ENCODE results near the gene CWC22.

CWC22 gene

DNA sequence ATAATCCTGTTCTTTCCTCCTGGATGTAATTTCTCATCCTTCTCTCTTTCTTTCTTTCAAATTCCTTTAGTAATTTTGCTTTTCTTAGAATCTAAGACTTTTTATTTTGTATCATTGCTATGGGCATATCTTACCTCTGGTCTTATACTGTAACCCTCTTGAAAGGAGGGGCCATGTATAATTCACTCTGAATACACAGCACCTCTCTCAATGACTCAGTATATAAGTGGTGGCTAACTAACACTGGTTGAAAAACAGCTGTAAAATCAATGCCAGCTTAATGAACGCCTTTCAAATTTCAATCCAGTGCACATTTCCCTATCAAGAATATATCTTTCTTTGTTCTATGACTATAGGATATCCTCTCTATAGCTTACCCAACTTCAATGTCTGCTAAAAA is 53.7 kb downstream of the CWC22 start:
- no peak for DNase-seq (ENCODE audit: low spot score)
- peaks cover 91% of the 10 kb centered on the region for H3K36me3 ChIP-seq (ENCODE audit: low read depth)
- H3K27me3 ChIP-seq (ENCODE audit: insufficient read depth, poor library complexity, severe bottlenecking): no peaks in the 10 kb centered on the region
- no peak overlapping the region for H3K4me3 ChIP-seq (ENCODE audit: severe bottlenecking)
- no peaks in the 10 kb centered on the region for H3K4me1 ChIP-seq (ENCODE audit: insufficient read depth, poor library complexity, severe bottlenecking)
- ATAC-seq (ENCODE audit: low read depth): no peak
- TF ChIP-seq, protein P1, sequence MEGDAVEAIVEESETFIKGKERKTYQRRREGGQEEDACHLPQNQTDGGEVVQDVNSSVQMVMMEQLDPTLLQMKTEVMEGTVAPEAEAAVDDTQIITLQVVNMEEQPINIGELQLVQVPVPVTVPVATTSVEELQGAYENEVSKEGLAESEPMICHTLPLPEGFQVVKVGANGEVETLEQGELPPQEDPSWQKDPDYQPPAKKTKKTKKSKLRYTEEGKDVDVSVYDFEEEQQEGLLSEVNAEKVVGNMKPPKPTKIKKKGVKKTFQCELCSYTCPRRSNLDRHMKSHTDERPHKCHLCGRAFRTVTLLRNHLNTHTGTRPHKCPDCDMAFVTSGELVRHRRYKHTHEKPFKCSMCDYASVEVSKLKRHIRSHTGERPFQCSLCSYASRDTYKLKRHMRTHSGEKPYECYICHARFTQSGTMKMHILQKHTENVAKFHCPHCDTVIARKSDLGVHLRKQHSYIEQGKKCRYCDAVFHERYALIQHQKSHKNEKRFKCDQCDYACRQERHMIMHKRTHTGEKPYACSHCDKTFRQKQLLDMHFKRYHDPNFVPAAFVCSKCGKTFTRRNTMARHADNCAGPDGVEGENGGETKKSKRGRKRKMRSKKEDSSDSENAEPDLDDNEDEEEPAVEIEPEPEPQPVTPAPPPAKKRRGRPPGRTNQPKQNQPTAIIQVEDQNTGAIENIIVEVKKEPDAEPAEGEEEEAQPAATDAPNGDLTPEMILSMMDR (IDR thresholded peaks at IDR 0.05; ENCODE audit: poor library complexity, severe bottlenecking): no peak
- H3K27ac ChIP-seq (ENCODE audit: poor library complexity, severe bottlenecking): no peak overlapping the region
- H3K9me3 ChIP-seq (ENCODE audit: severe bottlenecking): no peaks in the 10 kb centered on the region

DNA sequence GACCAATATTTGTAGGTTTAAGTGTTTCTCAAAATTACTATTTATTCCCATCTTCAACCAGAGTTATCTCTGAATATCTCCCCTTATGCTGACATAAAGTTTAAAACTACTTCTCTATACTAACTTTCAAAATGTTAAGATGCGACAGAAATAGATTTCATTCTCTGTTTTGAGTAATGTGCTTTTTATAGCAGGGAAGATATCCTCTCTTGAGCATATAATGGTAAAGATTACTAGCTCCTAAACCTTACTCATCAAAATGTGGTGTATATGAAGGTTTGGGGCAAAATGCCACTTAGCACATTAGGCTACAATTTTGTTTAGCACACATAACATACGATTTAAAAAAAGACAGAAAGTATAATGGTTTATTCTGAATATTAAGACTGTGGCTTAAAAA is 54.4 kb downstream of the CWC22 start:
- H3K4me3 ChIP-seq (ENCODE audit: severe bottlenecking): no peak overlapping the region
- TF ChIP-seq, protein P1 (IDR thresholded peaks at IDR 0.05; ENCODE audit: poor library complexity, severe bottlenecking): no peak
- H3K36me3 ChIP-seq (ENCODE audit: low read depth): peaks cover 97% of the 10 kb centered on the region
- no peaks in the 10 kb centered on the region for H3K9me3 ChIP-seq (ENCODE audit: severe bottlenecking)
- no peaks in the 10 kb centered on the region for H3K27me3 ChIP-seq (ENCODE audit: insufficient read depth, poor library complexity, severe bottlenecking)
- no peak overlapping the region for H3K27ac ChIP-seq (ENCODE audit: poor library complexity, severe bottlenecking)
- ATAC-seq (ENCODE audit: low read depth) (no peak), DNase-seq (ENCODE audit: low spot score) (no peak)
- no peaks in the 10 kb centered on the region for H3K4me1 ChIP-seq (ENCODE audit: insufficient read depth, poor library complexity, severe bottlenecking)

- no peak for DNase-seq (ENCODE audit: low spot score)
- no peak for ATAC-seq (ENCODE audit: low read depth)
- TF ChIP-seq, protein P1 (IDR thresholded peaks at IDR 0.05; ENCODE audit: poor library complexity, severe bottlenecking): no peak
- Histone ChIP-seq H3K4me3 (ENCODE audit: severe bottlenecking) (no peak overlapping the region), H3K36me3 (ENCODE audit: low read depth) (peaks cover 93% of the 10 kb centered on the region), H3K27ac (ENCODE audit: poor library complexity, severe bottlenecking) (no peak overlapping the region), H3K4me1 (ENCODE audit: insufficient read depth, poor library complexity, severe bottlenecking) (no peaks in the 10 kb centered on the region), H3K9me3 (ENCODE audit: severe bottlenecking) (no peaks in the 10 kb centered on the region), H3K27me3 (ENCODE audit: insufficient read depth, poor library complexity, severe bottlenecking) (no peaks in the 10 kb centered on the region)
These were observed 55.4 kb downstream of the CWC22 start for GRCh38 chr2:179951680-179952079.

GRCh38 chr2:179950391-179950790 is 56.7 kb downstream of the CWC22 start:
- peaks cover 88% of the 10 kb centered on the region for H3K36me3 ChIP-seq (ENCODE audit: low read depth)
- ATAC-seq (ENCODE audit: low read depth): no peak
- H3K27me3 ChIP-seq (ENCODE audit: insufficient read depth, poor library complexity, severe bottlenecking): no peaks in the 10 kb centered on the region
- DNase-seq (ENCODE audit: low spot score): no peak
- no peak overlapping the region for H3K27ac ChIP-seq (ENCODE audit: poor library complexity, severe bottlenecking)
- no peaks in the 10 kb centered on the region for H3K4me1 ChIP-seq (ENCODE audit: insufficient read depth, poor library complexity, severe bottlenecking)
- TF ChIP-seq, protein P1 (IDR thresholded peaks at IDR 0.05; ENCODE audit: poor library complexity, severe bottlenecking): no peak
- H3K9me3 ChIP-seq (ENCODE audit: severe bottlenecking): no peaks in the 10 kb centered on the region
- H3K4me3 ChIP-seq (ENCODE audit: severe bottlenecking): no peak overlapping the region

DNA sequence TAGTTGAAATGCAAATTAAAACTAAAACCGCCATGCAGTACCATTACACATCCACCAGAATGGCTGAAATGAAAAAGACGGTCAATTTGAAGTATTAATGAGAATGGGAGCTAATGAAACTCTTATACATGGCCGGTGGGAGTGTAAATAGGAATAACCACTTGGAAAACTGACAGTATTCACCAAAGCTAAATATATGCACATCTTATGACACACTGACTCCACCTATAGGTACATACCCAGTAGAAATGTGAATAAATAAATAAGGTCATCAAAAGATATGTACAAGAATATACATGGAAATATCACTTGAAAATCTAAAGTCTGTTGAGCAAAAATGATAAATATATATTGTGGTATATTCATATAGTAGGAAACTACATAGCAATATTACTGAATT is 57.7 kb downstream of the CWC22 start:
- Histone ChIP-seq H3K27me3 (ENCODE audit: insufficient read depth, poor library complexity, severe bottlenecking) (no peaks in the 10 kb centered on the region), H3K27ac (ENCODE audit: poor library complexity, severe bottlenecking) (no peak overlapping the region), H3K36me3 (ENCODE audit: low read depth) (peaks cover 88% of the 10 kb centered on the region), H3K4me3 (ENCODE audit: severe bottlenecking) (no peak overlapping the region), H3K9me3 (ENCODE audit: severe bottlenecking) (no peaks in the 10 kb centered on the region), H3K4me1 (ENCODE audit: insufficient read depth, poor library complexity, severe bottlenecking) (no peaks in the 10 kb centered on the region)
- TF ChIP-seq, protein P1 (IDR thresholded peaks at IDR 0.05; ENCODE audit: poor library complexity, severe bottlenecking): no peak
- DNase-seq (ENCODE audit: low spot score): no peak
- ATAC-seq (ENCODE audit: low read depth): no peak

All from RWPE2 (cell line).